Progenitor cell of endocrine pancreas (in vitro differentiated cells): ENCODE results near the gene ABCA1. TPM values are rescaled to one million over a fixed set of nuclear protein-coding genes. Genes with fewer than 3 reads are reported as not detected.

Experiments
- DNase-seq: peaks from one replicate; pipeline ENCODE4 v3.0.0; 2021; ENCODE audit warnings: low spot score; ENCODE audit not compliant: unreplicated experiment
- H3K27ac Mint-ChIP-seq: 2 replicates; pipeline ENCODE4 v1.8.0; 2021; ENCODE audit warnings: mild to moderate bottlenecking, moderate library complexity, mixed read lengths
- H3K27me3 Mint-ChIP-seq: 2 replicates; pipeline ENCODE4 v1.8.0; 2021; ENCODE audit warnings: mixed read lengths
- H3K36me3 Mint-ChIP-seq: 2 replicates; pipeline ENCODE4 v1.8.0; 2022; ENCODE audit warnings: mixed read lengths; ENCODE audit not compliant: insufficient read depth
- H3K4me1 Mint-ChIP-seq: 2 replicates; pipeline ENCODE4 v1.8.0; 2021; ENCODE audit warnings: low read depth, mixed read lengths
- H3K4me3 Mint-ChIP-seq: 2 replicates; pipeline ENCODE4 v1.8.0; 2021; ENCODE audit warnings: low read depth, mild to moderate bottlenecking, moderate library complexity, mixed read lengths
- H3K9me3 Mint-ChIP-seq: 2 replicates; pipeline ENCODE4 v1.8.0; 2021; ENCODE audit warnings: low read depth, mixed read lengths
- total RNA-seq: library from RNA; stranded (reverse); gene quantifications from 2 replicates; pipeline ENCODE4 v1.2.1, GENCODE V29; 2021
- TF ChIP-seq, protein P1 (sequence below): fragments of 200-600 bp; sonication (generic); IDR thresholded peaks from one replicate; pipeline ENCODE4 v1.5.0; 2021; ENCODE audit warnings: antibody characterized with exemption, mild to moderate bottlenecking; ENCODE audit not compliant: unreplicated experiment

ABCA1 gene
- total RNA-seq, 1 donor from 2014 or later = 41.1 TPM

DNA sequence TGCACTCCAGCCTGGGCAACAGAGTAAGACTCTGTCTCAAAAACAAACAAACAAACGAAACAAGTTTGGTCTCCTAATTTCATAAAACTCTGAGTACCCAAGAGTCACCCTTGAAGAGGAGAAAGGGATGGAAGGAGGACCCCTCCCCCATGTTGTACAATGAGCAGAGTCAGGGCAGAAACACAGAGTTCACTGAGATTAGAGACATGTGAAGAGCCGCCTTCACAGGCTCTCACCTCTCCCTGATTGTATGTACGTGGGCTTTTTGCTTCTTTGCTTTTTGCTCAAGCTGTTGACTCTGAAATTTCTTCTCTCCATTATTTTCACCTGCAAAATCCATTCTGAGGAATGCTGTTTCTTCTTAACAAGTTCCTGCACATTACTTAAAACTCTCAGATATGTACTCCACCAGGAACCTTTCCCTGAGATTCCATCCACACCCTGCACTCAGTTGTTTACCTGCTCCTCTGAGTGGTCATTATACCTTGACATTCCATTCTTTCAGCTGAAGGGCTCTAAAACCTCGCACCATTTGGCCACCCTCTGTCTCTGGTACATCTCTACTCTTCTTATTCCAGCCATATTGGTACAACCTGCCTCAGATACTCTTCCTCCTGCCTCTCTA is 44.4 kb upstream of the ABCA1 start:
- Mint-ChIP-seq H3K4me3 (no peak overlapping the region), H3K9me3 (no peaks in the 10 kb centered on the region), H3K27ac (no peak overlapping the region), H3K27me3 (peaks cover 3% of the 10 kb centered on the region), H3K36me3 (no peaks in the 10 kb centered on the region), H3K4me1 (peaks cover 12% of the 10 kb centered on the region)
- TF ChIP-seq, protein P1, sequence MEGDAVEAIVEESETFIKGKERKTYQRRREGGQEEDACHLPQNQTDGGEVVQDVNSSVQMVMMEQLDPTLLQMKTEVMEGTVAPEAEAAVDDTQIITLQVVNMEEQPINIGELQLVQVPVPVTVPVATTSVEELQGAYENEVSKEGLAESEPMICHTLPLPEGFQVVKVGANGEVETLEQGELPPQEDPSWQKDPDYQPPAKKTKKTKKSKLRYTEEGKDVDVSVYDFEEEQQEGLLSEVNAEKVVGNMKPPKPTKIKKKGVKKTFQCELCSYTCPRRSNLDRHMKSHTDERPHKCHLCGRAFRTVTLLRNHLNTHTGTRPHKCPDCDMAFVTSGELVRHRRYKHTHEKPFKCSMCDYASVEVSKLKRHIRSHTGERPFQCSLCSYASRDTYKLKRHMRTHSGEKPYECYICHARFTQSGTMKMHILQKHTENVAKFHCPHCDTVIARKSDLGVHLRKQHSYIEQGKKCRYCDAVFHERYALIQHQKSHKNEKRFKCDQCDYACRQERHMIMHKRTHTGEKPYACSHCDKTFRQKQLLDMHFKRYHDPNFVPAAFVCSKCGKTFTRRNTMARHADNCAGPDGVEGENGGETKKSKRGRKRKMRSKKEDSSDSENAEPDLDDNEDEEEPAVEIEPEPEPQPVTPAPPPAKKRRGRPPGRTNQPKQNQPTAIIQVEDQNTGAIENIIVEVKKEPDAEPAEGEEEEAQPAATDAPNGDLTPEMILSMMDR = no peak
- DNase-seq = no peak

DNA sequence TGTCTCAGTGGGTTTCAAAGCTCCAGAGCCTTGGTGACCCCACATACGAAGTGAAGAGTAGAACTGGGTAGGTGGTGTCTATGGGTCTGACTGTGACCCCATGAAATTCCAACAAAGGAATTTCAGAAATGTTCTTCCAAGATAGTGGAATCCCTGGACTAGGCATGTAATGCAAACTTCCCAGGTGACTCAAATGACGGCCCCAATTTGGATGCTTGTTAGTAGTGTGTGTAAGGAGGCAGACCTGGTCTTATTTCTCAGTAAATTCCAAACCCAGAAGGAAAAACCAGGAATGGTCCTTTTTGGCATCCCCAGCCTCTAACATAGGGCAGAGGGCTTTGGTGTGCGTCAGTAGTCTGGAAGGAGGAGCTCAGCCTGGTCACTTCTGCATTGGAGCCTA is 43.6 kb upstream of the ABCA1 start:
- Mint-ChIP-seq H3K27ac (no peak overlapping the region), H3K36me3 (no peaks in the 10 kb centered on the region), H3K9me3 (no peaks in the 10 kb centered on the region), H3K4me3 (no peak overlapping the region), H3K4me1 (peaks cover 12% of the 10 kb centered on the region), H3K27me3 (peaks cover 3% of the 10 kb centered on the region)
- TF ChIP-seq, protein P1 = no peak
- DNase-seq = no peak

DNA sequence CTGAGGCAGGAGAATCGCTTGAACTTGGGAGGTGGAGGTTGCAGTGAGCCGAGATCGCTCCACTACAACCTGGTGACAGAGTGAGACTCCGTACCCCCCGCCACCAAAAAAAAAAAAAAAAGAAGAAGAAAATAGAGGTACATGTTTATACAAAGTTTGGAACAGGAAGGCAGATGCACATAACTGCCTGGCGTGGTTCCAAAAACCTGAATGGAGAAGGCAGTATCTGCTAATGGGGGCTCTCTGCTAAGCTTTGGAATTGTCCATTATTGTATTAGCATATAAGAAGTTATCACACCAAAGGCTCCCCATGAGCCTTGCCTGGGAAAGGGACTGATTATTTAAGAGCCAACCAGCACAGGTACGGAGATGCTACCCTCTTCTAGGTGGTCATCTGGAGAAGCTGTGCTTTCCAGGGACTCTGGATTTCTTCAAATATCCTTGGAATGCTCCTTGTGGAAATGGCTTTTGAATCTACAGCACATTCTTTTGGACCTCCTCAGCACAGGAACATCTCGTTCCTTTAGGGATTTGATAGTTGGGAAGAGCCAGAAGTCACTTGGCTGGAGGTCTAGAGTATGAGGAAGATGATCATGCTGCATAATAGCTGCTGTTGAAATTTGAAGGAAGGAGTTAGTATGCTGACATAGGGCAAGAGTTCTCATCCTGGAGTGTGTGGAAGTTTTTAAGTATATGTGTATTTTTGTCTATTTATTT is 42.5 kb upstream of the ABCA1 start:
- H3K9me3 Mint-ChIP-seq = no peaks in the 10 kb centered on the region
- no peak overlapping the region for H3K4me3 Mint-ChIP-seq
- TF ChIP-seq, protein P1 = no peak
- no peak for DNase-seq
- no peaks in the 10 kb centered on the region for H3K36me3 Mint-ChIP-seq
- peaks cover 3% of the 10 kb centered on the region for H3K27me3 Mint-ChIP-seq
- H3K4me1 Mint-ChIP-seq = peaks cover 12% of the 10 kb centered on the region
- no peak overlapping the region for H3K27ac Mint-ChIP-seq

DNA sequence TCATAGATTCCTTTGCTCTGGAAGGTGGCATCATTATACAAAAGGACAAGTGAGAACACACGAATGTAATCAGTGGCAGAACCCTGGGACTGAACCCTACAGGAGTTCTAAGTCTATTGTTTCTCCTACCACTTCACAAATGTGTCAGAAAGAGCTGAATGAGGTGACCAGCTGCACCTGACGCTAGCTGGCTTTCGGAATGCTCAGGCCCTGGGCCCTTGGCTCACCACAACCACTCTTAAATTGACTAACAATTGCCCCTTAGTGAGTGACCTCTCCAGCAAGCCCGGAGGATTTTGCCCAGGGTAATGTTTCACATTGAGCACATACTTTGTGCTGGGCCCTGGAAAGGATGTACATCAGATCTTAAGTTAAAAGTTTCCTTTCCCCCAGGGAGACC is 41.2 kb upstream of the ABCA1 start:
- H3K27ac Mint-ChIP-seq = no peak overlapping the region
- TF ChIP-seq, protein P1 = no peak
- no peaks in the 10 kb centered on the region for H3K9me3 Mint-ChIP-seq
- H3K27me3 Mint-ChIP-seq = peaks cover 3% of the 10 kb centered on the region
- no peak for DNase-seq
- peak overlapping the region; percentile 97 for H3K4me3 Mint-ChIP-seq
- H3K4me1 Mint-ChIP-seq = peaks cover 11% of the 10 kb centered on the region
- no peaks in the 10 kb centered on the region for H3K36me3 Mint-ChIP-seq

DNA sequence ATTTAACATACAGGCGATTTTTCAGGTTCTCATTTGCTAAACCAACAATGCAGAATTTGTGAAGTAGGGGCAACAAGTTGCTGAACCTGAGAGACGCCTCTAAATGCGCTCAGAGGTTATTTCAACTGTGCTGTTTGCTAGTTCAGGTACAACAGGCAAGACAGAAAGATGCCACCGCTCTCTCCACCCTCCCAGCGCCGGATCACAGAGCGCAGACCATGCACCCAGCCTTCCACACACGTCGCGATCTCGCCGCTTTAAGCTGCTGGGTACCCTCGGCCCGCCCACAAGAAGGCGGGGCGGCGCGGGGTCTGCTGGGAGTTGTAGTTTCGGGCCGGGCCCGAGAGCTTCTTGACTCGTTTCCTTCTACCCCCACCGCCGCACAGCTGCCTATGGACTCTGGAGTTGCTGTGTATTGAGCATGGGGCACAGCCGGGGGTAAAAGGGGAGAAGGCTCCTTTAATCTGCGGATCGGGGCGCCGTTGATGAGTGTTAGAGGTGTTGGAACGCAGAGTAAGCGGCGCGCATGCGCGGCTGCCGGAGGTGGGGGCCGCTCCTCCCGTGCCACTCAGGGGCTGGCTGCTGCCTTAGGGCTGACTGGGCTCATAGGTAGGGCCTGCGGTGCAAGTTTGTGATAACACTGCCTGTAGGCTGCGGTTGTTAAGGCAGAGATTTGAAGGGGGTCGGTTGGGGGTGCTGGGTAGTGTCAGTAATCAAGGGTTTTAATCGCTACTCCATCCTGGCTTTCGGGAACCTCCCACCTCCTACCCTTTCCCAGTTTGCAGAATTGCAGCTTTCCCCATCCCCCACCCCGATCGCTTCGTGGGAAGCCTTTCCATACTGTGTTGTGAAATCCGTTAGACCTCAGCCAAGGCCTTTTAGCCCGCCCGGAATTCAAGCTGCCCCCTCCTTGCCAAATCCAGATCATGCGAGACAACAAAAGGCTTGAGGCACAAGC is 40.3 kb upstream of the ABCA1 start:
- Mint-ChIP-seq H3K27me3 (peaks cover 3% of the 10 kb centered on the region), H3K36me3 (no peaks in the 10 kb centered on the region), H3K9me3 (no peaks in the 10 kb centered on the region), H3K27ac (peak overlapping the region; percentile 97), H3K4me1 (peaks cover 11% of the 10 kb centered on the region), H3K4me3 (peak overlapping the region; percentile 97)
- TF ChIP-seq, protein P1 = no peak
- peak; percentile 73 for DNase-seq
